ENCODE results near the gene GOLM1. TPM values are rescaled to one million over a fixed set of nuclear protein-coding genes. Genes with fewer than 3 reads are reported as not detected.

The GOLM1 gene
- total RNA-seq, 1 donor from 2014 or later = 55.0 TPM

GRCh38 chr9:85995097-85995496, 104.3 kb downstream of the GOLM1 start:
- Mint-ChIP-seq H3K36me3 (ENCODE audit: low read depth) (peaks cover 15% of the 10 kb centered on the region), H3K4me3 (ENCODE audit: unreplicated experiment) (no peak overlapping the region), H3K4me1 (ENCODE audit: low read depth) (no peaks in the 10 kb centered on the region), H3K9me3 (ENCODE audit: low read depth) (no peaks in the 10 kb centered on the region), H3K27ac (ENCODE audit: unreplicated experiment) (no peak overlapping the region), H3K27me3 (ENCODE audit: low read depth) (no peaks in the 10 kb centered on the region)
- no peak for TF ChIP-seq CTCF (IDR thresholded peaks at IDR 0.05)
- DNase-seq (ENCODE audit: low spot score) = no peak

- H3K4me3 Mint-ChIP-seq (ENCODE audit: unreplicated experiment) = no peak overlapping the region
- no peak for TF ChIP-seq CTCF (IDR thresholded peaks at IDR 0.05)
- no peak overlapping the region for H3K27ac Mint-ChIP-seq (ENCODE audit: unreplicated experiment)
- H3K9me3 Mint-ChIP-seq (ENCODE audit: low read depth) = no peaks in the 10 kb centered on the region
- peaks cover 14% of the 10 kb centered on the region for H3K36me3 Mint-ChIP-seq (ENCODE audit: low read depth)
- H3K4me1 Mint-ChIP-seq (ENCODE audit: low read depth) = no peaks in the 10 kb centered on the region
- no peak for DNase-seq (ENCODE audit: low spot score)
- no peaks in the 10 kb centered on the region for H3K27me3 Mint-ChIP-seq (ENCODE audit: low read depth)
Measured at GRCh38 chr9:85994191-85994590, 105.2 kb downstream of the GOLM1 start.

GRCh38 chr9:85987236-85987635, 112.1 kb downstream of the GOLM1 start:
- no peaks in the 10 kb centered on the region for H3K27me3 Mint-ChIP-seq (ENCODE audit: low read depth)
- H3K4me1 Mint-ChIP-seq (ENCODE audit: low read depth) = no peaks in the 10 kb centered on the region
- H3K9me3 Mint-ChIP-seq (ENCODE audit: low read depth) = no peaks in the 10 kb centered on the region
- TF ChIP-seq CTCF (IDR thresholded peaks at IDR 0.05) = no peak
- DNase-seq (ENCODE audit: low spot score) = no peak
- H3K36me3 Mint-ChIP-seq (ENCODE audit: low read depth) = peaks cover 29% of the 10 kb centered on the region
- no peak overlapping the region for H3K27ac Mint-ChIP-seq (ENCODE audit: unreplicated experiment)
- H3K4me3 Mint-ChIP-seq (ENCODE audit: unreplicated experiment) = no peak overlapping the region

GRCh38 chr9:85984457-85984856, 114.9 kb downstream of the GOLM1 start:
- no peak for TF ChIP-seq CTCF (IDR thresholded peaks at IDR 0.05)
- DNase-seq (ENCODE audit: low spot score) = no peak
- H3K27me3 Mint-ChIP-seq (ENCODE audit: low read depth) = no peaks in the 10 kb centered on the region
- H3K4me3 Mint-ChIP-seq (ENCODE audit: unreplicated experiment) = no peak overlapping the region
- no peaks in the 10 kb centered on the region for H3K9me3 Mint-ChIP-seq (ENCODE audit: low read depth)
- peaks cover 36% of the 10 kb centered on the region for H3K36me3 Mint-ChIP-seq (ENCODE audit: low read depth)
- no peaks in the 10 kb centered on the region for H3K4me1 Mint-ChIP-seq (ENCODE audit: low read depth)
- H3K27ac Mint-ChIP-seq (ENCODE audit: unreplicated experiment) = no peak overlapping the region

- Mint-ChIP-seq H3K4me3 (ENCODE audit: unreplicated experiment) (no peak overlapping the region), H3K27me3 (ENCODE audit: low read depth) (no peaks in the 10 kb centered on the region), H3K4me1 (ENCODE audit: low read depth) (no peaks in the 10 kb centered on the region), H3K9me3 (ENCODE audit: low read depth) (no peaks in the 10 kb centered on the region), H3K36me3 (ENCODE audit: low read depth) (peaks cover 54% of the 10 kb centered on the region), H3K27ac (ENCODE audit: unreplicated experiment) (no peak overlapping the region)
- TF ChIP-seq CTCF (IDR thresholded peaks at IDR 0.05) = no peak
- no peak for DNase-seq (ENCODE audit: low spot score)
Measured at GRCh38 chr9:85981369-85981768, 118.0 kb downstream of the GOLM1 start.
